Measurements from ENCODE around the gene PSMC5.

PSMC5 gene

DNA sequence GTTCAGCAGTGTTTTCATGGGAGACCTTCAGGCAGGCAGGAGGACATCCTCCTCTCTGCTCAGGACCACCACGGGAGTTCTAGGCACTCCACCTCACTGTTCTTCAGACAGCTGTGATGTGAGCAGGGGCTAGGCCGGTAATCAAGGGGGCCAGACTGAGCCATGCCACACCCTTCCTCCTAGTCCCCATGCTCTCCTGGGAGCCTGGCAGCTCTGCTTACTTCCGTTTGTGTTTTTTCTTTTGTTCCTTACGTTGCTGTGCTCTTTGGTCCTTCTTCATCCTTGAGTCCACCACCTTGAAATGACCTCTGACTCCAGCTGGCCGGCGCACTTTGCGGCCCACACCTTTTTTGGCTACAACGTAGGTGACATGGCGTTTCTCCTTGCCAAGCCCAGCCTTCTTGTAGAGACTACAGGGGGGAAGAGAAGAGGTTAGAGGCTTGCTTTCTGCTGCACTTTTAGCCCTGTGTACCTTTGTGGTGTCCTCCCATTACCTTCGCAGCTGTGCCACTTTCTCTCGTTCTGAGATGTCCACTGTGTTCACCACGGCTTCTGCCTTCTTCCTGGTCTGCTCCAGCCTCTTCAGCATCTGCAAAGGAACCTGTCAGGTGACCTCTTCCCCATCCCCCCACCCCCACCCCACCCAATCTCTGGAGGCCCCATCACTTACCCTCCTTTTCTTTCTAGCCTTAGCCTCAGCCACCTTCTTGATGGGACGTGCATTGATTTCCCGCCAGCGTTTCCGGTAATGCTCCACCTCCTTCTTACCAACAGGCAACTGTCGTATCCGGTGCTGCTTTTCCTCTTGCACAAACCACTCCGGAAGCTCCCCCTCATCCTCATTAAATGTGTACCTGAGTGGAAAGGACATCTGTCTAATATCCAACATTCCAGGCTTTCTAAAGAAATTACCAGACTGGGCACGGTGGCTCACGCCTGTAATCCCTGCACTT is 7.4 kb upstream of the PSMC5 start:
- no peak overlapping the region for H2AFZ ChIP-seq (ENCODE audit: low read length)
- no peaks in the 10 kb centered on the region for H4K20me1 ChIP-seq (ENCODE audit: insufficient read depth, low read length)
- no peak overlapping the region for H3K27ac ChIP-seq (ENCODE audit: low read depth, low read length, poor library complexity, severe bottlenecking)
- H3K27me3 ChIP-seq (ENCODE audit: insufficient read depth, low read length): no peaks in the 10 kb centered on the region
- TF ChIP-seq EZH2 (IDR thresholded peaks at IDR 0.05; ENCODE audit: borderline replicate concordance, low read length): no peak
- TF ChIP-seq, protein P1, sequence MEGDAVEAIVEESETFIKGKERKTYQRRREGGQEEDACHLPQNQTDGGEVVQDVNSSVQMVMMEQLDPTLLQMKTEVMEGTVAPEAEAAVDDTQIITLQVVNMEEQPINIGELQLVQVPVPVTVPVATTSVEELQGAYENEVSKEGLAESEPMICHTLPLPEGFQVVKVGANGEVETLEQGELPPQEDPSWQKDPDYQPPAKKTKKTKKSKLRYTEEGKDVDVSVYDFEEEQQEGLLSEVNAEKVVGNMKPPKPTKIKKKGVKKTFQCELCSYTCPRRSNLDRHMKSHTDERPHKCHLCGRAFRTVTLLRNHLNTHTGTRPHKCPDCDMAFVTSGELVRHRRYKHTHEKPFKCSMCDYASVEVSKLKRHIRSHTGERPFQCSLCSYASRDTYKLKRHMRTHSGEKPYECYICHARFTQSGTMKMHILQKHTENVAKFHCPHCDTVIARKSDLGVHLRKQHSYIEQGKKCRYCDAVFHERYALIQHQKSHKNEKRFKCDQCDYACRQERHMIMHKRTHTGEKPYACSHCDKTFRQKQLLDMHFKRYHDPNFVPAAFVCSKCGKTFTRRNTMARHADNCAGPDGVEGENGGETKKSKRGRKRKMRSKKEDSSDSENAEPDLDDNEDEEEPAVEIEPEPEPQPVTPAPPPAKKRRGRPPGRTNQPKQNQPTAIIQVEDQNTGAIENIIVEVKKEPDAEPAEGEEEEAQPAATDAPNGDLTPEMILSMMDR (IDR thresholded peaks at IDR 0.05; ENCODE audit: low read length): no peak
- peaks cover 5% of the 10 kb centered on the region for H3K4me1 ChIP-seq (ENCODE audit: insufficient read depth, low read length, severe bottlenecking)
- no peaks in the 10 kb centered on the region; the same call in 1 of the 2 replicates for H3F3A ChIP-seq (ENCODE audit: insufficient read depth, low read length)
- H3K79me2 ChIP-seq (ENCODE audit: insufficient read depth, low read length): no peaks in the 10 kb centered on the region
- peaks cover 99% of the 10 kb centered on the region for H3K36me3 ChIP-seq (ENCODE audit: insufficient read depth, low read length)
- H3K4me2 ChIP-seq (ENCODE audit: low read length): no peak overlapping the region
- no peak overlapping the region for H3K9ac ChIP-seq (ENCODE audit: low read length)
- H3K9me3 ChIP-seq (ENCODE audit: low read length): no peaks in the 10 kb centered on the region
- H3K4me3 ChIP-seq (ENCODE audit: low read depth, low read length, poor library complexity, severe bottlenecking): no peak overlapping the region
- no peaks in the 10 kb centered on the region for H3K9me2 ChIP-seq (ENCODE audit: low read depth, low read length)

DNA sequence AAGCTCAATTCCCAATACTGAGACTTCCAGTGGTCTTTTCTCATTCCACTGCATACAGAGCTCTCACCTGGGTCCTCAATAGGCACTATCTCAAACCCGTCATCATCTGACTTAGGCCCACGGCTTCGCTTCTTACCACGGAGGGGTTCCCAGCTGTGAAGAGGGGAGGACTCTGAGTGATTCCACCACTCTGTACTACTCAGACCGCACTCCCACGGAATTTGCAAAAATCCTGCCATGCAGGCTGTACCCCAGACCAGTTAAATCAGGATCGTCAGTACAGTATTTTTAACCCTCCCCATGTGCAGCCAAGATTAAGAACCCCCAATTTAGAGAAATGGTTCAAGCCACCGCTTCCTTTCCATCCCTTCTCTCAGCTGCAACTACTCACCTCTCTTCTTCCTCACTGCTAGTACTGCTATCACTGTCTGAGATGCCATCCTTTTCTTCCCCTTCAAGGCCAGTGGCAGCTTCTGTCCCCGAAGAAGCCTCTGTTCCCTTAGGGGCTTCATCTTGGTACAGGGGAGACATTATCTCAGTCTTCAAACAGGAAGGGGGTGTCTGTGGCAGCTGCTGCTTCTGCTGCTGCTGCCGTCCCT is 6.2 kb upstream of the PSMC5 start:
- no peaks in the 10 kb centered on the region; the same call in 1 of the 2 replicates for H3F3A ChIP-seq (ENCODE audit: insufficient read depth, low read length)
- H3K9ac ChIP-seq (ENCODE audit: low read length): no peak overlapping the region
- H3K36me3 ChIP-seq (ENCODE audit: insufficient read depth, low read length): peaks cover 99% of the 10 kb centered on the region

DNA sequence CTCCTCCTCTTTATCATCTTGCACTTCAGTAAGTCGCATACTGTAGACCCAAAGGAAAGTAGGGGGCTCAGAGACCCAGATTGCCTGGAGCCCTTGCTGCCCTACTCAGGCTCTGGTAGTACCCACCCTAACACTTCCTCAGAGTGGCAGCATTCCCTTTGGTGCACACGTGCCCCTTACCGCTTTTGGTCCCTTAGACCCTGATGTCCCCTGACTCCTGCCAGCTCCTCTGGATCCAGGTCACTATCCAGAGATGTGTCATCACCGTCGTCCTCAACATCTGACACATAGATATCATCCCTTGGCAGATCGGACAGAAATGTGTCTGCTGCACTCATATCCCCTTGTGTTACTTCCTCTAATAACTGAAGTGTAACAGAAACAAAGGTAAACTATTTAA is 5.4 kb upstream of the PSMC5 start:
- Histone ChIP-seq H4K20me1 (ENCODE audit: insufficient read depth, low read length) (no peaks in the 10 kb centered on the region), H3K79me2 (ENCODE audit: insufficient read depth, low read length) (peaks cover 8% of the 10 kb centered on the region; the same call in 1 of the 2 replicates), H3K27me3 (ENCODE audit: insufficient read depth, low read length) (no peaks in the 10 kb centered on the region), H3F3A (ENCODE audit: insufficient read depth, low read length) (no peaks in the 10 kb centered on the region; the same call in 1 of the 2 replicates), H3K27ac (ENCODE audit: low read depth, low read length, poor library complexity, severe bottlenecking) (no peak overlapping the region), H3K9me2 (ENCODE audit: low read depth, low read length) (no peaks in the 10 kb centered on the region), H3K36me3 (ENCODE audit: insufficient read depth, low read length) (peaks cover 91% of the 10 kb centered on the region), H3K4me1 (ENCODE audit: insufficient read depth, low read length, severe bottlenecking) (peaks cover 15% of the 10 kb centered on the region), H3K4me3 (ENCODE audit: low read depth, low read length, poor library complexity, severe bottlenecking) (no peak overlapping the region), H2AFZ (ENCODE audit: low read length) (no peak overlapping the region), H3K4me2 (ENCODE audit: low read length) (no peak overlapping the region), H3K9me3 (ENCODE audit: low read length) (no peaks in the 10 kb centered on the region), H3K9ac (ENCODE audit: low read length) (no peak overlapping the region)
- TF ChIP-seq, protein P1 (IDR thresholded peaks at IDR 0.05; ENCODE audit: low read length): no peak
- no peak for TF ChIP-seq EZH2 (IDR thresholded peaks at IDR 0.05; ENCODE audit: borderline replicate concordance, low read length)

More for the DNA sequence above, 6.2 kb upstream of the PSMC5 start:
- H3K4me1 ChIP-seq (ENCODE audit: insufficient read depth, low read length, severe bottlenecking): peaks cover 11% of the 10 kb centered on the region
- TF ChIP-seq EZH2 (IDR thresholded peaks at IDR 0.05; ENCODE audit: borderline replicate concordance, low read length): no peak
- TF ChIP-seq, protein P1 (IDR thresholded peaks at IDR 0.05; ENCODE audit: low read length): no peak
- no peaks in the 10 kb centered on the region for H3K27me3 ChIP-seq (ENCODE audit: insufficient read depth, low read length)
- H3K9me3 ChIP-seq (ENCODE audit: low read length): no peaks in the 10 kb centered on the region
- H2AFZ ChIP-seq (ENCODE audit: low read length): no peak overlapping the region
- H3K9me2 ChIP-seq (ENCODE audit: low read depth, low read length): no peaks in the 10 kb centered on the region
- H4K20me1 ChIP-seq (ENCODE audit: insufficient read depth, low read length): no peaks in the 10 kb centered on the region
- no peak overlapping the region for H3K27ac ChIP-seq (ENCODE audit: low read depth, low read length, poor library complexity, severe bottlenecking)
- no peak overlapping the region for H3K4me3 ChIP-seq (ENCODE audit: low read depth, low read length, poor library complexity, severe bottlenecking)
- H3K4me2 ChIP-seq (ENCODE audit: low read length): no peak overlapping the region
- H3K79me2 ChIP-seq (ENCODE audit: insufficient read depth, low read length): peaks cover 3% of the 10 kb centered on the region; the same call in 1 of the 2 replicates

Data from OCI-LY1 (cell line).